HG03457 (cell line): ENCODE data around the gene TKTL1.
"Not testable (repeated sequence)": the region's sequence is repeated elsewhere in the genome, so short reads cannot be mapped to it uniquely, and the experiment has no call there.

Experiments used
- ATAC-seq: cut with Tn5 transposase; IDR thresholded peaks from one replicate; pipeline ENCODE4 v1.9.1; 2021; ENCODE audit warnings: moderate number of reproducible peaks; ENCODE audit not compliant: unreplicated experiment

TKTL1 gene, protein sequence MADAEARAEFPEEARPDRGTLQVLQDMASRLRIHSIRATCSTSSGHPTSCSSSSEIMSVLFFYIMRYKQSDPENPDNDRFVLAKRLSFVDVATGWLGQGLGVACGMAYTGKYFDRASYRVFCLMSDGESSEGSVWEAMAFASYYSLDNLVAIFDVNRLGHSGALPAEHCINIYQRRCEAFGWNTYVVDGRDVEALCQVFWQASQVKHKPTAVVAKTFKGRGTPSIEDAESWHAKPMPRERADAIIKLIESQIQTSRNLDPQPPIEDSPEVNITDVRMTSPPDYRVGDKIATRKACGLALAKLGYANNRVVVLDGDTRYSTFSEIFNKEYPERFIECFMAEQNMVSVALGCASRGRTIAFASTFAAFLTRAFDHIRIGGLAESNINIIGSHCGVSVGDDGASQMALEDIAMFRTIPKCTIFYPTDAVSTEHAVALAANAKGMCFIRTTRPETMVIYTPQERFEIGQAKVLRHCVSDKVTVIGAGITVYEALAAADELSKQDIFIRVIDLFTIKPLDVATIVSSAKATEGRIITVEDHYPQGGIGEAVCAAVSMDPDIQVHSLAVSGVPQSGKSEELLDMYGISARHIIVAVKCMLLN

DNA sequence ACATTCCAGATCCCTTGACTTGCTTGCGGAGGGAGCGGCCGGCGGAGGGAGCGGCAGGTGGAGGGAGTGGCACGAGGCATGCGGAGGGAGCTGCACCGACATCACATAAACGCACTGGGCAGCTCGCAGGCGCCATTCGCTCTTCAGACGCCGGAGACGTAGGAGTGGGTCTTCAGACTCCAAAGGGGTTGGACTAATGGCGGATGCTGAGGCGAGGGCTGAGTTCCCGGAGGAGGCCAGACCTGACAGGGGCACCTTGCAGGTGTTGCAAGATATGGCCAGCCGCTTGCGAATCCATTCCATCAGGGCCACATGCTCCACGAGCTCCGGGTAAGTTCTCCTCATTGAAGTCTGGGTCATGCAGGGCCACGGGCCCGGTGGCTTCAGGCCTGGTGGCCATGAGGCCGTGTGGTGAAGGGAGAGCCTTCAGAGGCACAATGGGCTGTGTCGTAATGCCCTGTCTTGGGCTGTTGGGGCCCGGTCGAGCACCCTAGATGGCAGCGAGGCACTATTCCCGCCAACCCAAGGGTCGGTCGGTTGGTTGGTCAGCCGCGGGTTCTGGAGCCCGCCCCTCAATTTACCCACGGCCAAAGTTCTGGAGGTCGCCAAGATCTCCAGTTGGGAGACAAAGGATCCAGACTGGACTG lies at the start of gene TKTL1:
Gene TKTL1, plus strand, starts transcription at position 132 of the 647 bp plus-strand sequence. Its CDS starts 65 bp downstream, at position 197.
- ATAC-seq = no peak

DNA sequence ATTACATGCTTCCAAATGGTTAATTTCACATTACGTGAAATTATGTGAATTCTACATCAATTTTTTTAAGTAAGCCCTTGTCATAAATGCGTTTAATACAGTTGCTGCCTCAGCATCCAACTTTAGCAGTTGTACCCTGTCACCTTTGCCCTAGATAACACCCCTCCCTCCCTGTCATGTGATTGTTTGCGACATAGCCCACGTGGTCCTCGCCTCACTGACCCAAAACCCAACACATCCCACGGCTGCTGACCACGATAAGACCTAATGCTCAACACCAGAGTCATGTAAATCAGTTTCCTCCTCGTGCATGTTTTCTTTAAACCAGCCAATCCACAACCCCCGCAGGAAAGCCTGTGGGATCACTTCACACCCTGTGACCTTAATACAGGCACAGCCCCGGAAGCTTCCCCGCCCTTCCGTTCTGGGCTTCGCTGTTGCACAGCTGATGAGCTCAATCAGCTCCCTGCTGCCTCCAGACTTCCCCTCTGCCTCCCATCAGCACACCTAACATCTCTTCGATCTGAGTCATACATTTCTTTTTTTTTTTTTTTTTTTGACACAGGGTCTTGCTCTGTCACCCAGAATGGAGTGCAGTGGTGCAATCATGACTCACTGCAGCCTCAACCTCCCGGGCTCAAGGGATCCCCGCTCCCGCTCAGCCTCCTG lies 48.1 kb upstream of the TKTL1 start:
- not testable (repeated sequence) for ATAC-seq

DNA sequence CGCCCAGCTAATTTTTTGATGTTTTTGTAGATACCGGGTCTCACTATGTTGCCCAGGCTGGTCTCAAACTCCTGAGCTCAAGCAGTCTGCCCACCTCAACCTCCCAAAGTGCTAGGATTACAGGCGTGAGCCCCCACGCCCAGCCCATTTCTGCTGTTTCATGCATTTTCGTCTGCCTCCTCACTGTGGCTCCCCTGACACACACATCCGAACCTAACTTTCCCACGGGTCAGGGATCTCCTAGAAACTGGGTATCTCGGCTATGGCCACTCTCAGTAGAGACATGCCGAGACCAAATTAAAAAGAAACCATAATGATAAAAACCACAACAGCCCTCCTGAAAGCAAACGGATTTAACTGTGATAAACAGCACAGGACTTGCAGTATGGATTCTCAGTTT lies 47.5 kb upstream of the TKTL1 start:
- ATAC-seq = not testable (repeated sequence)

DNA sequence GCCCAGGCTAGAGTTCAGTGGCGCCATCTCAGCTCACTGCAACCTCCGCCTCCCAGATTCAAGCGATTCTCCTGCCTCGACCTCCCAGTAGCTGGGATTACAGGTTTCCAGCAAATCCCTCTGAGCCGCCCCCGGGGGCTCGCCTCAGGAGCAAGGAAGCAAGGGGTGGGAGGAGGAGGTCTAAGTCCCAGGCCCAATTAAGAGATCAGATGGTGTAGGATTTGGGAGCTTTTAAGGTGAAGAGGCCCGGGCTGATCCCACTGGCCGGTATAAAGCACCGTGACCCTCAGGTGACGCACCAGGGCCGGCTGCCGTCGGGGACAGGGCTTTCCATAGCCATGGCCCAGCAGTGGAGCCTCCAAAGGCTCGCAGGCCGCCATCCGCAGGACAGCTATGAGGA lies 38.3 kb upstream of the TKTL1 start, which contains the start of gene OPN1MW3:
Gene OPN1MW3, plus strand, starts transcription at position 301 of the 400 bp plus-strand sequence. Its CDS starts 38 bp downstream, at position 339.
- not testable (repeated sequence) for ATAC-seq

DNA sequence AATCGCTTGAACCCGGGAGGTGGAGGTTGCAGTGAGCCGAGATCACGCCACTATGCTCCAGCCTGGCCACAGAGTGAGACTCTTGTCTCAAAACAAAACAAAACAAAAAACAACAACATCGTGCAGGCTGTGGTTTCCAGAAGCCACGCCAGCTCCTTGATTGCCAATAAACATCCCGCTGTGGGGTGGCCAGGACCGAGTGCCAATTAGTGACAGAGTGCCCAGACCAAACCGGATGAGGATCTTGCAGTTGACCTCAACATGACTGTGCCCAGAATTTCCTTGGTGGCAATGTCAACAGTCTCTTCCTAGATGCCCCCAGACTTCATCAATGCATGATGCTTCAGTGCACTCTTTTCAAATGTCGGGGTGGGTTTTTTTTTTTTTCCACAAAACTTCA lies 36.9 kb upstream of the TKTL1 start:
- ATAC-seq = not testable (repeated sequence)

DNA sequence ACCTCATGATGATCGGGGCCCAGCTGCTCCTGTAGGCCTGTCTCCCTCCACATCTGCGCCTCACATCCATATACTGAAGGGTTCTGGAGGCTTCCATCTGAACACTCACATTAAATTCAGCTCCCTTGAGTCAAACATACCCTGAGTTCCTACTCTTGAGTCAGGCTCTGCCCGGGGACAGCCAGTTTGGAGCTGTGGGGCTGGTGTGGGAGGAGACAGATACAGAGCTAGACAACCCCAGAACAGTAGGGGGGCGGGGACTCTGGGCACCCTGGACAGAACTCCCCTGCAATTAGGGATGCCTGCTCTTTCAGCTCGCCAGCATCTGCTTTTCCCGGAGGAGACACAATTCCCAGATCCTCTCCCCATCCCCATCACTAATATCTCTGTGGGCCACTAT lies 32.5 kb upstream of the TKTL1 start:
- ATAC-seq = not testable (repeated sequence)

DNA sequence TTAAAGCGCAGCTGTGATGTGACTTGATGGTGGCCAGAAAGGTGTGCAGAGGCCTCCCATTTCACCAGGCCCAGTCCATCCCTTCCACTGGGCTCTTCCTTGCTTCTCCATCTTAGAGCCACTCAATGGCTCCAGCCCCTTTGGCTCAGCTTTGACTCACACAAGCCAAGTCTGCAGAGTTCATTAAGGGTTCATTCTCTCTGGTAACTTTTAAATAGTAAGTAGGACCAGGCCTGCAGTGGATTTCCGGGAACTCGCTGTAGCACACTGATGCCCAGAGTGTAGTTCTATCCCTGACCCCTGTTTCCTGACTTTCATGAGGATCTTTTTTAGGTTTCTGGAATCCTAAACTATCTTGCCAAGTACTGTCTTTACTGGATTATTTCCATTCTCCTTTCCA lies 26.4 kb upstream of the TKTL1 start:
- not testable (repeated sequence) for ATAC-seq

DNA sequence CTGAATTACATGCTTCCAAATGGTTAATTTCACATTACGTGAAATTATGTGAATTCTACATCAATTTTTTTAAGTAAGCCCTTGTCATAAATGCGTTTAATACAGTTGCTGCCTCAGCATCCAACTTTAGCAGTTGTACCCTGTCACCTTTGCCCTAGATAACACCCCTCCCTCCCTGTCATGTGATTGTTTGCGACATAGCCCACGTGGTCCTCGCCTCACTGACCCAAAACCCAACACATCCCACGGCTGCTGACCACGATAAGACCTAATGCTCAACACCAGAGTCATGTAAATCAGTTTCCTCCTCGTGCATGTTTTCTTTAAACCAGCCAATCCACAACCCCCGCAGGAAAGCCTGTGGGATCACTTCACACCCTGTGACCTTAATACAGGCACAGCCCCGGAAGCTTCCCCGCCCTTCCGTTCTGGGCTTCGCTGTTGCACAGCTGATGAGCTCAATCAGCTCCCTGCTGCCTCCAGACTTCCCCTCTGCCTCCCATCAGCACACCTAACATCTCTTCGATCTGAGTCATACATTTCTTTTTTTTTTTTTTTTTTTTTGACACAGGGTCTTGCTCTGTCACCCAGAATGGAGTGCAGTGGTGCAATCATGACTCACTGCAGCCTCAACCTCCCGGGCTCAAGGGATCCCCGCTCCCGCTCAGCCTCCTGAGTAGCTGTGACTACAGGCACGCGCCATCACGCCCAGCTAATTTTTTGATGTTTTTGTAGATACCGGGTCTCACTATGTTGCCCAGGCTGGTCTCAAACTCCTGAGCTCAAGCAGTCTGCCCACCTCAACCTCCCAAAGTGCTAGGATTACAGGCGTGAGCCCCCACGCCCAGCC lies 10.9 kb upstream of the TKTL1 start:
- not testable (repeated sequence) for ATAC-seq

DNA sequence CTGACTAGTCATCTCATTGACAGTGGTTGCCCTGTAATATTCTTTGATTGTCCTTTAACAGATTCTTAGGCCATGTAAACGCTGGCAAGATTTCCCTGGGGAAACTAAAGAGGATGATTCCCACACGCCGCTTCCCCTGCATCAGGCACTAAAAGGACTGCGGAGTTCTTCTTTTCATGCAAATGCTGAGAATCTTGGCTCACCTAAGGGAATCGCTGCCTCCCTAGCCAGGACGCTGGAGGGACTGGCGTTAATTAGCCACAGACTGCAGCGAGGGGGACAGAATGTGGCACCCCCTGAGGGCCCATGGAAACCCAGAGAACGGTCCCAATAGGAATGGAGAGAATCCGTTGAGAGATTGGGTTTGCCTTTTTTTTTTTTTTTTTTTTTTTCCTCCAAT lies 9.2 kb upstream of the TKTL1 start:
- ATAC-seq = not testable (repeated sequence)

DNA sequence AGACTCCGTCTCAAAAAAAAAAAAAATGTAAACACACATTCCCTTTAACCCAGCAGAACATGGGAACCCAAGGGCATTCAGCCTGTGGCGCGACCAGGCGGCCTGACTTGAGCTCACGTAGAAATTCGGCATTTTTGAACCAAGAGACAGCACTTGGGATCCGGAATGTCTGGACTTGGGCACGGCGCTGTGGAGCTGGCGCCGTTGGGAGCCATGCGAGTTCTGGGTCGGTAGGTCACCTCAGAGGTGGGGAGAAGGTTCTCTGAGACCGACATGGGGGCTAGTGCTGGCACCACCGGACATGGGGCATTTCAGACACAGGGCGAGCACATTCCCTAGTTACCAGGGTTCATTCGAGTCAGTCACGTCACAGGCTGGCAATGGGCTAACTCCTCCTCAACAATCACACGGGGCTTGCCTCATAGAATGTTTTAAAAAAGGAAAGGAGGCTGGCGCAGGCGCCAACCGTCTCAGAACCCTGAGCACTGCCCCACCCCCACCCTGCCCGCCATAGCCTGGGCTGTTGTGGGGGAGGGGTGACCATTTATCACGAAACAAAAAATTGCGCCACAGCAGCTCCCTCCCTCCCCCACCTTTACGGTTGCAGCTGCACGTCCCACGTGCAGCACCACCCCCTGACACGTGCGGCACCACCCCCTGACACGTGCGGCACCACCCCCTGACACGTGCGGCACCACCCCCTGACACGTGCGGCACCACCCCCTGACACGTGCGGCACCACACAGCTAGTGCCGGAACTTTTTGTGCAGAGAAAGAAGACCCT lies 612 bp upstream of the TKTL1 start, which contains the start of gene TEX28:
Gene TEX28, minus strand, starts transcription at position 334 of the 784 bp plus-strand sequence. CDS start 3,007 bp downstream, outside the sequence.
- ATAC-seq = no peak

DNA sequence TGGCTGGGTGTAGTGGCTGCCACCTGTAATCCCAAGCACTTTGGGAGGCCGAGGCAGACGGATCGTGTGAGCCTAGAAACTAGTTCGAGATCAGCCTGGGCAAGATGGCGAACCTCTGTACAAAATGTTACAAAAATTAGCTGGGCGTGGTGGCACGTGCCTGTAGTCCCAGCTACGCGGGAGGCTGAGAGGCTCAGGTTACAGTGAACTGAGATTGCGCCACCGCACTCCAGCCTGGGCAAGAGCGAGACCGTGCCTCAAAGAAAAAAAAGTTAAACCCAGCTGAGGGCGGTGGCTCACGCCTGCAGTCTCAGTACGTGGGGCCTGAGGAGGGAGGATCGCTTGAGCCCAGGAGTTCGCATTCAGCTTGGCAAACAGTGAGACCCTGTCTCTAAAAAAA lies 1.1 kb downstream of the TKTL1 start:
- no peak for ATAC-seq

DNA sequence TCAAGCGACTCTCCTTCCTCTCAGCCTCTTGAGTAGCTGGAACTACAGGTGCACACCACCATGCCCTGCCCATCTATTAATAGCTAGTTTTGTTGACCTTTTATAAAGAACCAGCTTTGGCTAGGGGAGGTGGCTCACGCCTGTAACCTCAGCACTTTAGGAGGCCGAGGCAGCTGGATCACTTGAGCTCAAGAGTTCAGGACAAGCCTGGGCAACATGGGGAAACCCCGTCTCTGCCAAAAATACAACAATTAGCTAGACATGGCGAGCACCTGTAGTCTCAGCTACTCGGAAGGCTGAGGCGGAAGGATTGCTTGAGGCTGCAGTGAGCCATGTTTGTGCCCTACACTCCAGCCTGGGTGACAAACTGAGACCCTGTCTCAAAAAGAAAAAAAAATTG lies 2.7 kb downstream of the TKTL1 start:
- ATAC-seq = no peak

DNA sequence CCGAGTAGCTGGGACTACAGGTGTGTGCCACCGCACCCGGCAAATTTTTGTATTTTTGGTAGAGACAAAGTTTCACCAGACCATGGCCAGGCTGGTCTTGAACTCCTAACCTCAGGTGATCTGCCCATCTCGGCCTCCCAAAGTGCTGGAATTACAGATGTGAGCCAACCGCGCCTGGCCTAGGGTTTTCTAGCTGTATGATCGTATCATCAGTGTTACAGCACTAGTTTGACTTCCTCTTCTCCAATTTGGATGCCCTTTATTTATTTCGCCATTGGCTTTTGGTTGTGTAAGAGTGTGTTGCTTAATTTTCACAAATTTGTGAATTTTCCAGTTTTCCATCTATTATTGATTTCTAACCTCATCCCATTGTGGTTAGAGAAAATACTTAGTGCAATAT lies 5.2 kb downstream of the TKTL1 start:
- no peak for ATAC-seq

DNA sequence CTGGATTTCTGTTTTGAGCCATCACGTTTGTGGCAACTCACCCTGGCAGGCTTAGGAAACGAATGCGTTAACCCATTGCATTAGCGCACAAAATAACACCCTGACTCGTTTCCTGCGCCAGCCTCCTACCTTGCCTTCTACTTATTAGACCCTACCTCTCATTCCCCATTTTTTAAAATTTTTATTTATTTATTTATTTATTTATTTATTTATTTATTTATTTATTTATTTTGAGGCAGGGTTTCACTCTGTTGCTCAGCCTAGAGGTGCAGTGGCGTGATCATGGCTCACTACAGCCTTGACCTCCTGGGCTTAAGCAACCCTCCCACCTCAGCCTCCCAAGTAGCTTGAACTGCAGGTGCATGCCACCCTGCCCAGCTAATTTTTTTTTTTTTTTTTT lies 7.4 kb downstream of the TKTL1 start:
- ATAC-seq = not testable (repeated sequence)

DNA sequence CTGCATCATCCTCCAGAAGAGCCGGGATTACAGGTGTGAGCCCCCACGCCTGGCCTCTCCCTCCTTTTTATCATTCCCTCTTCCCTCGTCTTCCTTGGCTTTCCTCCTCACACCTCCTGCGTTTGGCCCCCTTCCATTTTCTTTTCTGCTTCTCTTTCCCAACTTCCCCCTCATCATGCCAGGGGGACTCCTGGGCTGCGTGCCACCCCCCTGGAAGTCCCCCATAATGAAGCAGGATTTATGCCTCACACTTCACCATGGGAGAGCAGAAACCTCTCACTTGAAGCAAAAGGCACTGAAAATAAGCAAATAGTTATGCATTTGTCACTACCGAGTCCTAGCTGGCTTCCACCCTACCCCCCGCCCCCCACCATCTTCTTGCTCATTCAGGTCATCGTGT lies 7.9 kb downstream of the TKTL1 start:
- ATAC-seq = no peak

DNA sequence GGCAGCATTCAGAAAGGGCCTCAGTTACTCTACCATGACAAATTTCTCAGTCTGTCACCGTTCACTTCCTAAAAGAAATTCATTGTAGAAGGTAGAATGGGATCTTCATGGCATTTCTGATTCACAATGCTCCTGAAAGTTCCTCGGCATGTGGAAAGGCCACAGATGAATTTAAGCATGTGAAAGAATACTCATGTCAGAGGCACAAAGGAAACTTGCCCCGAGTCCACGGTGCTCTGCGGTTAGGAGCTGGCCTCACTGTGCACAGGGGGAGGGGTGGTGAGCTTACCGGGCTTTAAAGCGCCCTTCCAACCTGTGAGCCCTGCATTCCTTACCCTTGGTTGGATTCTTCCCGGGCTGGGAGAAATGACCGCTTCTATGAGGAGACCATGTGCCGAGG lies 9.3 kb downstream of the TKTL1 start:
- no peak for ATAC-seq

DNA sequence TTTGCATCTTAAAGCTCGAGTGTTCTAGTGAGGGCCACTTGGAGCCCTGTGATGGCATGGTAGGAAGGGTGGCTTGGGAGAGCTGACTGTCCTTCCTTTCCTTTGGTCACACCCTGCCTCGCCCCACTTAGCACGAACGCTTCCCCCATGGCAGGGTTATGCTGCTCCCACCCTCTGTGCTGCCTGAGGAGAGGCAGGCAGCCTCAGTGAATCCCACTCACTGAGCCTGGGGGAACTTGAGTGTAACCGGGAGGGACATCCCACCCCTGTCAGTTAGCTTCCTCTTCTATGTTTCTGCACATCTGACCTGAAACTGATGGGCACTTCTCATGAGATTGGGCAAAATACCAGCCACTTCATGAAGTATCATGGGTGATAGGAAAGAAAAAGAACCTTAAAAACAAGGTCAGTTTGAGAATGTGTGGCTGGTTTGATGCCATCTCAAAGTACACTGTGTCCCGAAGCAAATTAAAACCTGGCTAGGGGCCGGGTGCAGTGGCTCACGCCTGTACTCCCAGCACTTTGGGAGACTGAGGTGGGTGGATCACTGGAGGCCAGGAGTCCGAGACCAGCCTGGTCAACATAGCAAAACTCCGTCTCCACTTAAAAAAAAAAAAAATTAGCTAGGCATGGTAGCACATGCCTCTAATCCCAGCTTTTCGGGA lies 10.1 kb downstream of the TKTL1 start:
- ATAC-seq = no peak

DNA sequence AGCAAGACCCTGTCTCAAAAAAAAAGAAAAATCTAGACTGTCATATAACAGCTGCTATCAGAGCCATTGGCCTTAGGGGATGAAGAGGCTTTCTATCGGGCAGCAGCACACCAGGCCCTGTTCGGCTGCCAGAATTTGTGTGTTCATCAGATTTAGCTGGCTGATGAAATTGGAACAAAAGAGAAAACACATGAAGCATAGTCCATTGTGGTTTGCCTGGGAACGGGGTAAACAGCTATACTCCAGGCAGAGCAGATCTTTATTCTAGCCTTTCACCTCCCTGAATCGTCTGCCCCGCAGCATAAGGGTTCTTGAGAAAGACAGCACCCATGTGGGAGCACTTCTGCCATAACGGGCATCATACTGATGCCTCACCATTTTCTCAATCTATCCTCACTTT lies 11.6 kb downstream of the TKTL1 start:
- ATAC-seq = no peak
